ENCODE data around the gene TMOD4.

DNA sequence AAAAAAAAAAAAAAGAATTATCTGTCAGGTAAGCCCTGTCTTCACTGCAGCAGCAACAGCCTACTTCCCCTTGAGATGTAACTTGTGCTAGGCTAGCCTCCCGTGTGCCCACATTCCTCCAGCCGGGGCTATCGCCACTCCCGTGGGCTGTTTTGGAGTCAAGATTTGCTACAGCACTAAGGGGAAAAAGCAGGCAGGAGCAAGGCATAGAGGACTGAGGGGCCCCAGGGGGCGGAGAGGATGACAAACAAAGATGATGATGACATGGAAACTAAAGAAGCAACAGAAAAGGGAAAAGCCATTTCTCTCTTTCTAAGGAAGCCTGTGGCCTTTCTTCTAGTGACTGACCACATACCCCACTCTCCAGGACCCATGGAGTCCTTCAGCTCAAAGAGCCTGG lies 17.5 kb downstream of the TMOD4 start:
- TF ChIP-seq, protein P1, sequence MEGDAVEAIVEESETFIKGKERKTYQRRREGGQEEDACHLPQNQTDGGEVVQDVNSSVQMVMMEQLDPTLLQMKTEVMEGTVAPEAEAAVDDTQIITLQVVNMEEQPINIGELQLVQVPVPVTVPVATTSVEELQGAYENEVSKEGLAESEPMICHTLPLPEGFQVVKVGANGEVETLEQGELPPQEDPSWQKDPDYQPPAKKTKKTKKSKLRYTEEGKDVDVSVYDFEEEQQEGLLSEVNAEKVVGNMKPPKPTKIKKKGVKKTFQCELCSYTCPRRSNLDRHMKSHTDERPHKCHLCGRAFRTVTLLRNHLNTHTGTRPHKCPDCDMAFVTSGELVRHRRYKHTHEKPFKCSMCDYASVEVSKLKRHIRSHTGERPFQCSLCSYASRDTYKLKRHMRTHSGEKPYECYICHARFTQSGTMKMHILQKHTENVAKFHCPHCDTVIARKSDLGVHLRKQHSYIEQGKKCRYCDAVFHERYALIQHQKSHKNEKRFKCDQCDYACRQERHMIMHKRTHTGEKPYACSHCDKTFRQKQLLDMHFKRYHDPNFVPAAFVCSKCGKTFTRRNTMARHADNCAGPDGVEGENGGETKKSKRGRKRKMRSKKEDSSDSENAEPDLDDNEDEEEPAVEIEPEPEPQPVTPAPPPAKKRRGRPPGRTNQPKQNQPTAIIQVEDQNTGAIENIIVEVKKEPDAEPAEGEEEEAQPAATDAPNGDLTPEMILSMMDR (IDR thresholded peaks at IDR 0.05), result no peak
- no peak for TF ChIP-seq POLR2A (IDR thresholded peaks at IDR 0.05)
